HepG2 (cell line): ENCODE results near the gene ITIH2. TPM values are rescaled to one million over a fixed set of nuclear protein-coding genes. Genes with fewer than 3 reads are reported as not detected.

Experiments used
- ARID5B ChIP-seq: IDR thresholded peaks from 2 replicates; pipeline ENCODE4 v1.4.0; 2020; ENCODE audit warnings: mild to moderate bottlenecking, missing genetic modification reagents
- ELF1 ChIP-seq: sonication (generic); formaldehyde crosslinking; IDR thresholded peaks from 2 replicates; pipeline ENCODE4 v1.4.0; 2020; ENCODE audit warnings: missing genetic modification reagents
- FOXA1 ChIP-seq, 2 experiments: fragments of 450-650 bp in 1 of 2; sonication (generic) in 1 of 2; formaldehyde crosslinking in 1 of 2; IDR thresholded peaks; 2 replicates each; pipeline versions ENCODE4 v1.4.0 to v1.6.1; 2016 to 2020; ENCODE audit warnings: missing genetic modification reagents in 1 of 2
- HIC2 ChIP-seq: sonication (generic); formaldehyde crosslinking; IDR thresholded peaks from 2 replicates; pipeline ENCODE4 v1.9.0; 2022; ENCODE audit warnings: low read depth, missing genetic modification reagents
- HNF1B ChIP-seq: sonication (generic); formaldehyde crosslinking; IDR thresholded peaks from 2 replicates; pipeline ENCODE4 v1.5.1; 2020; ENCODE audit warnings: mild to moderate bottlenecking, moderate library complexity, missing genetic modification reagents
- HNF4A ChIP-seq: sonication (generic); formaldehyde crosslinking; IDR thresholded peaks from 2 replicates; pipeline ENCODE4 v1.4.0; 2020; ENCODE audit warnings: missing genetic modification reagents
- MTA1 ChIP-seq: sonication (generic); formaldehyde crosslinking; IDR thresholded peaks from 2 replicates; pipeline ENCODE4 v1.4.0; 2020; ENCODE audit warnings: missing genetic modification reagents, mild to moderate bottlenecking, borderline replicate concordance
- NFIB ChIP-seq: sonication (generic); formaldehyde crosslinking; IDR thresholded peaks from 2 replicates; pipeline ENCODE4 v1.9.0; 2021; ENCODE audit warnings: missing genetic modification reagents, mild to moderate bottlenecking, borderline replicate concordance
- NR0B2 ChIP-seq: sonication (generic); formaldehyde crosslinking; IDR thresholded peaks from 2 replicates; pipeline ENCODE4 v1.4.0; 2020; ENCODE audit warnings: mild to moderate bottlenecking, missing genetic modification reagents
- SMC3 ChIP-seq: IDR thresholded peaks from 2 replicates; pipeline ENCODE4 v1.6.1; 2011; ENCODE audit warnings: low read length, improper control_type of control experiment
- ZNF329 ChIP-seq: sonication (generic); formaldehyde crosslinking; IDR thresholded peaks from 2 replicates; pipeline ENCODE4 v1.9.0; 2021; ENCODE audit warnings: low read depth, mild to moderate bottlenecking, missing genetic modification reagents
- ZNF512B ChIP-seq: sonication (generic); formaldehyde crosslinking; IDR thresholded peaks from 2 replicates; pipeline ENCODE4 v1.5.1; 2020; ENCODE audit warnings: missing genetic modification reagents, mild to moderate bottlenecking, borderline replicate concordance
- ZNF597 ChIP-seq: sonication (generic); formaldehyde crosslinking; IDR thresholded peaks from 2 replicates; pipeline ENCODE4 v1.5.0; 2020; ENCODE audit warnings: missing genetic modification reagents
- ZNF614 ChIP-seq: IDR thresholded peaks from 2 replicates; pipeline ENCODE4 v1.6.1; 2018; ENCODE audit warnings: missing biosample characterization, missing genetic modification reagents, inconsistent platforms, borderline replicate concordance
- ZNF674 ChIP-seq: sonication (generic); formaldehyde crosslinking; IDR thresholded peaks from 2 replicates; pipeline ENCODE4 v1.5.0; 2020; ENCODE audit warnings: low read depth, mild to moderate bottlenecking, missing genetic modification reagents
- ZNF878 ChIP-seq: sonication (generic); formaldehyde crosslinking; IDR thresholded peaks from 2 replicates; pipeline ENCODE4 v1.8.1; 2023; ENCODE audit warnings: mild to moderate bottlenecking, missing genetic modification reagents, moderate library complexity
- polyA plus RNA-seq, 8 experiments: library from polyadenylated mRNA; depleted of rRNA in 3 of 8; stranded (reverse) in 7 of 8; unstranded in 1 of 8; fragments of >200 nt; fragmentation: Illumina TruSeq in 4 of 8; extraction: Trizol in 4 of 8; gene quantifications; 2 replicates each; pipeline versions ENCODE4 v1.2.1 to v1.2.3, GENCODE V29; 2011 to 2016; ENCODE audit warnings: low read depth in 4 of 8, missing spikeins in 1 of 8, mixed read lengths in 1 of 8; ENCODE audit not compliant: insufficient read depth in 1 of 8
- total RNA-seq, 5 experiments: library from RNA; depleted of rRNA; stranded (reverse); fragments of >200 nt; fragmentation: Illumina TruSeq; extraction: Trizol; gene quantifications; 2 replicates each; pipeline ENCODE4 v1.2.3, GENCODE V29; 2016; ENCODE audit warnings: low read depth in 1 of 5

The ITIH2 gene
- total and polyA plus RNA-seq, 2 of the 13 experiments (the other 11 are each of a cell fraction or from before 2014, with no cell fraction given) = 1,197 to 1,427 TPM

- no peak for TF ChIP-seq ZNF329 (CRISPR knock-in tag)
- peak; percentile 99 for TF ChIP-seq SMC3
- peak; percentile 84 for TF ChIP-seq HNF1B (CRISPR knock-in tag)
- TF ChIP-seq ZNF878 = 0 out of 2 replicates have a peak, but pooled peaks have one; percentile 14
- peak; percentile 55 for TF ChIP-seq ARID5B (CRISPR knock-in tag)
- TF ChIP-seq ZNF614 (CRISPR knock-in tag) = peak; percentile 65; the same call in 1 of the 2 replicates
- TF ChIP-seq NR0B2 (CRISPR knock-in tag) = no peak
- TF ChIP-seq ZNF674 = no peak
- no peak for TF ChIP-seq HIC2 (CRISPR knock-in tag)
- no peak for TF ChIP-seq ZNF597 (CRISPR knock-in tag)
- no peak for TF ChIP-seq MTA1 (CRISPR knock-in tag)
- 0 out of 2 replicates have a peak, but pooled peaks have one; percentile 13 for TF ChIP-seq HNF4A
- TF ChIP-seq NFIB (CRISPR knock-in tag) = no peak
- TF ChIP-seq ELF1 (CRISPR knock-in tag) = peak; percentile 73
- TF ChIP-seq ZNF512B (CRISPR knock-in tag) = no peak
- TF ChIP-seq FOXA1 (IDR thresholded peaks at IDR 0.05) = no peak
- 0 out of 2 replicates have a peak, but pooled peaks have one; percentile 18 for TF ChIP-seq FOXA1 (CRISPR knock-in tag; IDR thresholded peaks at IDR 0.05)
Observed at GRCh38 chr10:7687228-7687907, 15.7 kb upstream of the ITIH2 start (continued).
